KG1 (cell line): ENCODE data around the gene DPM3.
"Not testable (repeated sequence)": the region's sequence is repeated elsewhere in the genome, so short reads cannot be mapped to it uniquely, and the experiment has no call there.

ENCODE experiments used
- DNase-seq: peaks from one replicate; lab custom pipeline; 2025; lab: John Stamatoyannopoulos, UW

The DPM3 gene

GRCh38 chr1:155139895-155140629 is at the start of gene DPM3:
DPM3 (minus strand) TSS chr1:155140531; CDS start chr1:155140240, 291 bp downstream.
- DNase-seq, result peak; percentile 74

- DNase-seq, result not testable (repeated sequence)
These were observed 49.6 kb upstream of the DPM3 start for GRCh38 chr1:155189926-155190325.

- no peak for DNase-seq
These were observed 47.9 kb upstream of the DPM3 start for GRCh38 chr1:155188268-155188667.

- DNase-seq, result no peak
These were observed 47.1 kb upstream of the DPM3 start for GRCh38 chr1:155187456-155187891.

- no peak for DNase-seq
These were observed 46.6 kb upstream of the DPM3 start for GRCh38 chr1:155186794-155187455.

GRCh38 chr1:155186067-155186793 is 45.9 kb upstream of the DPM3 start:
- no peak for DNase-seq

GRCh38 chr1:155185783-155186066 is 45.4 kb upstream of the DPM3 start:
- no peak for DNase-seq

GRCh38 chr1:155184835-155185782 is 44.8 kb upstream of the DPM3 start:
- no peak for DNase-seq

GRCh38 chr1:155184351-155184811 is 44.0 kb upstream of the DPM3 start:
- no peak for DNase-seq

GRCh38 chr1:155183775-155184221 is 43.5 kb upstream of the DPM3 start:
- no peak for DNase-seq

- no peak for DNase-seq
These were observed 41.8 kb upstream of the DPM3 start for GRCh38 chr1:155182052-155182550.

GRCh38 chr1:155181371-155182051 is 41.2 kb upstream of the DPM3 start:
- no peak for DNase-seq

- no peak for DNase-seq
These were observed 39.0 kb upstream of the DPM3 start for GRCh38 chr1:155179112-155180031.

GRCh38 chr1:155178441-155179111 is 38.2 kb upstream of the DPM3 start:
- DNase-seq, result no peak

- no peak for DNase-seq
These were observed 37.6 kb upstream of the DPM3 start for GRCh38 chr1:155177918-155178281.

GRCh38 chr1:155177192-155177917 is 37.0 kb upstream of the DPM3 start:
- DNase-seq, result no peak

GRCh38 chr1:155176544-155177071 is 36.3 kb upstream of the DPM3 start:
- peak; percentile 79 for DNase-seq

- DNase-seq, result no peak
These were observed 35.6 kb upstream of the DPM3 start for GRCh38 chr1:155175927-155176371.
